GM12878 (cell line): ENCODE data around the gene RDM1. TPM values are rescaled to one million over a fixed set of nuclear protein-coding genes. Genes with fewer than 3 reads are reported as not detected.

Experiments used
- ATAC-seq: fragments of 200-7000 bp; cut with Tn5 transposase; 3 replicates; pipeline ENCODE4 v1.9.1; 2020; ENCODE audit warnings: mild to moderate bottlenecking, moderate library complexity
- BruUV-seq: library from RNA; stranded (reverse); fragments of 400-500 nt; replicated peaks from 2 replicates; lab custom pipeline; 2021; lab: Mats Ljungman, UMichigan
- CTCF ChIA-PET: fragments of 300-600 bp; sonication (Branson Sonifier 250); formaldehyde crosslinking; extraction: SDS; loops from one replicate; lab custom pipeline; 2021; ENCODE audit warnings: inconsistent platforms; lab: Yijun Ruan, JAX
- POLR2A ChIA-PET: fragments of 350-600 bp; formaldehyde crosslinking; extraction: SDS; loops from one replicate; lab custom pipeline; 2021; ENCODE audit warnings: inconsistent platforms; lab: Charles Lee
- RAD21 ChIA-PET: fragments of 300-600 bp; sonication (Branson Sonifier 250); formaldehyde crosslinking; loops from one replicate; lab custom pipeline; 2023; ENCODE audit warnings: antibody characterized with exemption; ENCODE audit not compliant: unreplicated experiment; lab: Charles Lee
- SMC1A ChIA-PET: fragments of 300-600 bp; sonication (Branson Sonifier 250); formaldehyde crosslinking; loops from one replicate; lab custom pipeline; 2023; ENCODE audit not compliant: unreplicated experiment, uncharacterized antibody; lab: Charles Lee
- DNase-seq: peaks from one replicate; pipeline ENCODE4 v3.0.0-alpha.2; 2011; ENCODE audit warnings: low read depth, low spot score
- FAIRE-seq: peaks from 3 replicates; lab custom pipeline; 2011; peaks lifted over from hg19 to GRCh38; lab: Jason Lieb, UNC
- H2AFZ ChIP-seq: 2 replicates; pipeline ENCODE4 v1.6.0; 2011; ENCODE audit warnings: low read depth, low read length, control low read depth; ENCODE audit not compliant: control insufficient read depth
- H3K27ac ChIP-seq: 2 replicates; pipeline ENCODE4 v1.5.1; 2011; ENCODE audit warnings: control low read depth; ENCODE audit not compliant: control insufficient read depth, insufficient read depth
- H3K27me3 ChIP-seq, 2 experiments: replicated peaks in 1 of 2; 2 replicates each; pipeline versions ENCODE4 v1.6.0 to v1.6.1; 2011; ENCODE audit warnings: low read length in 1 of 2; ENCODE audit not compliant: control insufficient read depth in 2 of 2, insufficient read depth in 2 of 2
- H3K36me3 ChIP-seq, 2 experiments: 2 replicates each; pipeline ENCODE4 v1.5.1; 2011; ENCODE audit warnings: low read length in 1 of 2; ENCODE audit not compliant: control insufficient read depth in 2 of 2, insufficient read depth in 2 of 2
- H3K4me1 ChIP-seq: 2 replicates; pipeline ENCODE4 v1.6.1; 2011; ENCODE audit warnings: mild to moderate bottlenecking, low read length, moderate library complexity, mixed read lengths; ENCODE audit not compliant: control insufficient read depth, insufficient read depth
- H3K4me2 ChIP-seq: 2 replicates; pipeline ENCODE4 v1.6.0; 2011; ENCODE audit warnings: control low read depth; ENCODE audit not compliant: control insufficient read depth, insufficient read depth
- H3K4me3 ChIP-seq: fragments of 200-600 bp; sonication (generic); 2 replicates; pipeline ENCODE4 v1.5.1; 2016
- H3K79me2 ChIP-seq: 2 replicates; pipeline ENCODE4 v1.6.0; 2011; ENCODE audit warnings: low read length; ENCODE audit not compliant: control insufficient read depth, insufficient read depth
- H3K9ac ChIP-seq: 2 replicates; pipeline ENCODE4 v1.8.0; 2011; ENCODE audit warnings: low read length, control low read depth, mixed read lengths; ENCODE audit not compliant: control insufficient read depth, insufficient read depth
- H3K9me3 ChIP-seq: replicated peaks from 3 replicates; pipeline ENCODE4 v1.5.1; 2011; ENCODE audit warnings: mild to moderate bottlenecking, low read length; ENCODE audit not compliant: control insufficient read depth, insufficient read depth
- H4K20me1 ChIP-seq: 2 replicates; pipeline ENCODE4 v1.6.0; 2011; ENCODE audit not compliant: control insufficient read depth, insufficient read depth
- ASH2L ChIP-seq: fragments of 300-600, 200-600 bp; sonication (generic); IDR thresholded peaks from 2 replicates; pipeline ENCODE4 v1.6.1; 2017; ENCODE audit warnings: low read depth, mild to moderate bottlenecking, borderline replicate concordance
- ATF7 ChIP-seq: fragments of 450-650 bp; IDR thresholded peaks from 2 replicates; pipeline ENCODE4 v1.6.1; 2016; ENCODE audit warnings: low read depth, mild to moderate bottlenecking
- BHLHE40 ChIP-seq, 2 experiments: fragments of 450-650 bp in 1 of 2; IDR thresholded peaks; 2 replicates each; pipeline ENCODE4 v1.6.1; 2011 to 2017; ENCODE audit warnings: low read depth in 2 of 2, borderline replicate concordance in 1 of 2, improper control_type of control experiment in 1 of 2, low read length in 1 of 2, mild to moderate bottlenecking in 1 of 2
- CHD1 ChIP-seq: IDR thresholded peaks from 2 replicates; pipeline ENCODE4 v1.6.1; 2012; ENCODE audit warnings: low read depth, low read length, improper control_type of control experiment
- EGR1 ChIP-seq, 2 experiments: IDR thresholded peaks; 1 replicate in 1 of 2; 2 replicates in 1 of 2; pipeline ENCODE4 v1.6.1; 2011 to 2012; ENCODE audit warnings: low read depth in 2 of 2, low read length in 2 of 2, borderline replicate concordance in 1 of 2, mild to moderate bottlenecking in 1 of 2, moderate library complexity in 1 of 2
- HDAC2 ChIP-seq: fragments of 200-600 bp; sonication (generic); IDR thresholded peaks from 2 replicates; pipeline ENCODE4 v1.6.1; 2017
- KAT2A ChIP-seq: conservative IDR thresholded peaks from 2 replicates; pipeline ENCODE4 v1.6.1; 2011; ENCODE audit warnings: low read depth, low read length; ENCODE audit not compliant: control insufficient read depth
- MTA2 ChIP-seq: fragments of 450-650 bp; IDR thresholded peaks from 2 replicates; pipeline ENCODE4 v1.6.1; 2016; ENCODE audit warnings: low read depth, mild to moderate bottlenecking, moderate library complexity
- NFYB ChIP-seq: IDR thresholded peaks from 2 replicates; pipeline ENCODE4 v1.6.1; 2011; ENCODE audit warnings: low read depth, mild to moderate bottlenecking, low read length, improper control_type of control experiment, moderate library complexity; ENCODE audit not compliant: insufficient read depth
- NR2C1 ChIP-seq: fragments of 450-650 bp; IDR thresholded peaks from 2 replicates; pipeline ENCODE4 v1.6.1; 2017; ENCODE audit warnings: antibody characterized with exemption, mild to moderate bottlenecking, moderate library complexity
- RELA ChIP-seq: fragments of 450-650 bp; IDR thresholded peaks from 2 replicates; pipeline ENCODE4 v1.8.0; 2014; ENCODE audit warnings: borderline replicate concordance; ENCODE audit not compliant: partially characterized antibody
- ZNF207 ChIP-seq: fragments of 450-650 bp; IDR thresholded peaks from 2 replicates; pipeline ENCODE4 v1.6.1; 2014; ENCODE audit warnings: antibody characterized with exemption, mild to moderate bottlenecking, borderline replicate concordance
- ZSCAN29 ChIP-seq: fragments of 450-650 bp; IDR thresholded peaks from 2 replicates; pipeline ENCODE4 v1.6.1; 2017; ENCODE audit warnings: mild to moderate bottlenecking, moderate library complexity
- WGBS: methylation state at CpG from one replicate; pipeline ENCODE4 v1.1.6; 2016; ENCODE audit warnings: low lambda C conversion rate; ENCODE audit not compliant: insufficient replicate concordance, insufficient coverage; ENCODE audit errors: missing lambda C conversion rate; 5-methylcytosine and 5-hydroxymethylcytosine counted together
- in situ Hi-C: fragments of 300-500 bp; cut with MboI; formaldehyde crosslinking; loops from 9 replicates; pipeline ENCODE4 v1.14.3; 2018; ENCODE audit warnings: mixed read lengths
- intact Hi-C: fragments of 100-400 bp; cut with micrococcal nuclease; formaldehyde crosslinking; loops from one replicate; pipeline ENCODE4 v1.14.2; 2022; ENCODE audit not compliant: unreplicated experiment
- polyA plus RNA-seq, 11 experiments: library from polyadenylated mRNA; depleted of rRNA in 4 of 11; unstranded in 6 of 11; stranded (reverse) in 5 of 11; fragments of >200 nt; fragmentation: Nextera tagmentation in 4 of 11; fragmentation: Illumina TruSeq in 1 of 11; extraction: Ambion mirVana in 4 of 11; extraction: Trizol in 1 of 11; gene quantifications; 1 replicate in 1 of 11; 2 replicates in 10 of 11; pipeline versions ENCODE4 v1.2.1 to v1.2.3, GENCODE V29; 2011 to 2016; ENCODE audit warnings: inconsistent platforms in 2 of 11, missing spikeins in 2 of 11, low read depth in 1 of 11
- total RNA-seq, 4 experiments: library from RNA; depleted of rRNA in 3 of 4; stranded (reverse); fragments of >200 nt in 3 of 4; fragmentation: Illumina TruSeq in 1 of 4; extraction: Trizol in 1 of 4; gene quantifications; 2 replicates each; pipeline versions ENCODE4 v1.2.1 to v1.2.3, GENCODE V29; 2013 to 2021
- TF ChIP-seq, protein P1 (sequence below): fragments of 450-650 bp; IDR thresholded peaks from 2 replicates; pipeline ENCODE4 v1.6.1; 2017; ENCODE audit warnings: borderline replicate concordance
- TF ChIP-seq, protein P2 (sequence below): fragments of 150-350 bp; IDR thresholded peaks from 2 replicates; pipeline ENCODE4 v1.6.1; 2014; ENCODE audit warnings: mild to moderate bottlenecking, low read depth, low read length

Gene RDM1
- total and polyA plus RNA-seq, 10 of the 15 experiments (the other 5 are each of a cell fraction or from before 2014, with no cell fraction given), result 5.7 to 18.4 (median 10.7) TPM

DNA sequence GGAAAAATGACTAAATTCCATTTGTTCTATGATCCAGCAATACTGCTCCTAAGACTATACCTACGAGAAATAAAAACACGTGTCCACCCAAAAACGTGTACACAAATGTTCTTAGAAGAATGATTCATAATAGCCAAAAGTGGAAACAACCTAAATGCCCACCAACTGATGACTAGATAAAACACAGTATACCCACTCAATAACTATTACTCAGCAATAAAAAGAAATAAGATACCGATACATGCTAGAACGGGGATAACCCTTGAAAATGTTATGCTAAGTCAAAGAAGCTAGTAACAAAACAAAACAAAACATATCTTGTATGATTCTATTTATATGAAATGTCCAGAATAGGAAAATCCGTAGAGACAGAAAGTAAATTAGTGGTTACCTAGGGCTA lies 33.1 kb upstream of the RDM1 start:
- ChIA-PET POLR2A (no interaction called here), SMC1A (interaction anchor here (0.8 to 1.1 kb wide), 4 partner anchors 110 to 185 kb away, joined by 3 to 6 read pairs (median 4); no protein-coding TSS in a partner anchor), CTCF (interaction anchor here (0.8 to 2.3 kb wide), 3 partner anchors 10 to 185 kb away, joined by 3 to 7 read pairs (median 5); no protein-coding TSS in a partner anchor), RAD21 (interaction anchor here (0.8 to 1.1 kb wide), 3 partner anchors 10 to 519 kb away, joined by 3 read pairs; no protein-coding TSS in a partner anchor)
- Histone ChIP-seq H3K4me1 (no peaks in the 10 kb centered on the region), H3K4me3 (no peak overlapping the region), H3K27me3 (no peaks in the 10 kb centered on the region), H3K79me2 (no peaks in the 10 kb centered on the region), H3K9ac (no peak overlapping the region), H4K20me1 (no peaks in the 10 kb centered on the region), H2AFZ (no peak overlapping the region), H3K36me3 (no peaks in the 10 kb centered on the region), H3K4me2 (no peak overlapping the region), H3K9me3 (no peaks in the 10 kb centered on the region), H3K27ac (no peak overlapping the region)
- FAIRE-seq (no peak), DNase-seq (no peak), ATAC-seq (no peak)
- intact Hi-C loops, result no loop called here
- in situ Hi-C loops, result no loop called here
- WGBS, result 34% methylated on average over 6 of the region's 6 CpGs
- BruUV-seq, result no TSS peak
- TF ChIP-seq CHD1 (no peak), ZNF207 (no peak), NFYB (no peak), NR2C1 (no peak), KAT2A (no peak), EGR1 (IDR thresholded peaks at IDR 0.05; ENCODE audit: borderline replicate concordance in 1 of 2, low read depth in 2 of 2, low read length in 2 of 2) (no peak), ZSCAN29 (no peak), ASH2L (no peak), RELA (no peak), BHLHE40 (IDR thresholded peaks at IDR 0.05; ENCODE audit: borderline replicate concordance in 1 of 2, low read depth in 2 of 2, low read length in 1 of 2) (no peak), MTA2 (no peak), HDAC2 (no peak), ATF7 (no peak)
- TF ChIP-seq, protein P1, sequence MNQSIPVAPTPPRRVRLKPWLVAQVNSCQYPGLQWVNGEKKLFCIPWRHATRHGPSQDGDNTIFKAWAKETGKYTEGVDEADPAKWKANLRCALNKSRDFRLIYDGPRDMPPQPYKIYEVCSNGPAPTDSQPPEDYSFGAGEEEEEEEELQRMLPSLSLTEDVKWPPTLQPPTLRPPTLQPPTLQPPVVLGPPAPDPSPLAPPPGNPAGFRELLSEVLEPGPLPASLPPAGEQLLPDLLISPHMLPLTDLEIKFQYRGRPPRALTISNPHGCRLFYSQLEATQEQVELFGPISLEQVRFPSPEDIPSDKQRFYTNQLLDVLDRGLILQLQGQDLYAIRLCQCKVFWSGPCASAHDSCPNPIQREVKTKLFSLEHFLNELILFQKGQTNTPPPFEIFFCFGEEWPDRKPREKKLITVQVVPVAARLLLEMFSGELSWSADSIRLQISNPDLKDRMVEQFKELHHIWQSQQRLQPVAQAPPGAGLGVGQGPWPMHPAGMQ, result no peak
- TF ChIP-seq, protein P2, sequence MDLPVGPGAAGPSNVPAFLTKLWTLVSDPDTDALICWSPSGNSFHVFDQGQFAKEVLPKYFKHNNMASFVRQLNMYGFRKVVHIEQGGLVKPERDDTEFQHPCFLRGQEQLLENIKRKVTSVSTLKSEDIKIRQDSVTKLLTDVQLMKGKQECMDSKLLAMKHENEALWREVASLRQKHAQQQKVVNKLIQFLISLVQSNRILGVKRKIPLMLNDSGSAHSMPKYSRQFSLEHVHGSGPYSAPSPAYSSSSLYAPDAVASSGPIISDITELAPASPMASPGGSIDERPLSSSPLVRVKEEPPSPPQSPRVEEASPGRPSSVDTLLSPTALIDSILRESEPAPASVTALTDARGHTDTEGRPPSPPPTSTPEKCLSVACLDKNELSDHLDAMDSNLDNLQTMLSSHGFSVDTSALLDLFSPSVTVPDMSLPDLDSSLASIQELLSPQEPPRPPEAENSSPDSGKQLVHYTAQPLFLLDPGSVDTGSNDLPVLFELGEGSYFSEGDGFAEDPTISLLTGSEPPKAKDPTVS, result no peak
